D721Med (cell line): Measurements from ENCODE around the gene COLQ.

Experiments used
- DNase-seq: peaks from one replicate; pipeline ENCODE4 v3.0.0; 2011; ENCODE audit warnings: low spot score; ENCODE audit not compliant: insufficient read length
- FAIRE-seq: peaks from 2 replicates; lab custom pipeline; 2011; peaks lifted over from hg19 to GRCh38; lab: Jason Lieb, UNC
- CTCF ChIP-seq: IDR thresholded peaks from 2 replicates; pipeline ENCODE4 v1.5.1; 2012; ENCODE audit warnings: mild to moderate bottlenecking, control low read depth; ENCODE audit not compliant: insufficient read depth; ENCODE audit errors: missing control alignments

COLQ gene

GRCh38 chr3:15453501-15453900 is 68.0 kb downstream of the COLQ start:
- no peak for TF ChIP-seq CTCF
- DNase-seq (no peak), FAIRE-seq (no peak)

GRCh38 chr3:15452961-15453360 is 68.5 kb downstream of the COLQ start:
- FAIRE-seq (no peak), DNase-seq (no peak)
- TF ChIP-seq CTCF = no peak

- FAIRE-seq = no peak
Measured at GRCh38 chr3:15452156-15452555, 69.3 kb downstream of the COLQ start.

GRCh38 chr3:15451216-15452113 is 70.0 kb downstream of the COLQ start:
- no peak for DNase-seq
- no peak for FAIRE-seq
- TF ChIP-seq CTCF = no peak

More at GRCh38 chr3:15452156-15452555, 69.3 kb downstream of the COLQ start:
- no peak for DNase-seq
- no peak for TF ChIP-seq CTCF

- TF ChIP-seq CTCF = no peak
- no peak for DNase-seq
- FAIRE-seq = no peak
Measured at GRCh38 chr3:15450438-15451215, 70.9 kb downstream of the COLQ start.

- DNase-seq = no peak
- TF ChIP-seq CTCF = no peak
- FAIRE-seq = no peak
Measured at GRCh38 chr3:15449489-15450224, 71.8 kb downstream of the COLQ start.
